ENCODE data around the gene SNX13. TPM values are rescaled to one million over a fixed set of nuclear protein-coding genes. Genes with fewer than 3 reads are reported as not detected.

SNX13 gene
- total and polyA plus RNA-seq, 2 experiments from 2014 or later, result 7.5 to 42.7 TPM

DNA sequence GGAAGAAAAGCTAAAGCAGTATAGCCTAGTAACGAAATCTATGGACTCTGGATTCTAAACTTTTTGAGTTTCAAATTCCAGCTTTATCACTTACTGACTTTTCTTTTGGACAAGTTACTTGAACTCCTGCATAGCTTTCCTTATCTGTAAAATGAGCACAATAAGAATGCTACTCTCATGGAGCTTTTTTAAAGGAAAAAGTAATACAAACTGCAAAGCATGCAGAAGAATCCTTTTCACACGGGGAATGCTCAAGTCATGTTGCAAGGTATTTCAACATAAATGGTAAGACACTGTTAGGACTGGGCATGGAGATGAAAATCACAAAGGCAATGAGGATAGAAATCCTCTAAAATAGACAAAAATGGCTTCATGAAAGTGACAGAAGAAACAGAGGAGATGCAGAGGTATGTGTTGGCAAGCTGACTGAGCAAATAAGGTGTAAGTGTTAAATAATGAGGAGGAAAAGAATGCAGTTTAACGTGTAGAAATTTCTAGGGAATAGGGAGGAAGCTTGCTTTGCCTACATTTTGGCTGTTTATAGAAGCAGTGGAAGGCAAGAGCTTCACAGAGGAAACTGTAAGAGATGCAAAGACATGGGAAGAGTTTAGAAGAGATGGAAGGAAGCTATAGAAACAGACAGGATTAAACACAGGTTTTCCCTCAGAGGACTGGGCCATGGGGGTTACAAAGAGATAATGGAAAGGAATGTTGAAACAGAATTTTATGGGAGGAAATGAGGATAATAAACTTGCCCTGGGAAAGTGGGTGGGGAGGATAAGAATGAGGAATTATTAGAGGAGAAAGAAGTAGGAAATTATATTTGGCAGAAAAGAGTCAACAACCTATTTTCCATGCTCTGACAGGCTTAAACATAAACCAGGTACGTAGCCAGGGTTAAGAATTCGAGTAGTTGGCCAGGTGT is 28.8 kb upstream of the SNX13 start:
- Histone ChIP-seq H3K79me2 (replicated peaks; ENCODE audit: insufficient read depth) (no peaks in the 10 kb centered on the region), H3K4me1 (ENCODE audit: insufficient read depth) (no peaks in the 10 kb centered on the region), H2AFZ (peak overlapping the region; percentile 82), H3K27me3 (ENCODE audit: insufficient read depth) (no peaks in the 10 kb centered on the region), H3K36me3 (ENCODE audit: insufficient read depth) (no peaks in the 10 kb centered on the region), H3K4me2 (no peak overlapping the region), H3K9me2 (ENCODE audit: insufficient read depth) (no peaks in the 10 kb centered on the region), H3K27ac (ENCODE audit: low read depth) (no peak overlapping the region), H4K20me1 (replicated peaks; ENCODE audit: insufficient read depth) (no peaks in the 10 kb centered on the region), H3K4me3 (no peak overlapping the region), H3F3A (replicated peaks; ENCODE audit: low read depth) (no peaks in the 10 kb centered on the region)
- DNase-seq (ENCODE audit: low spot score) (no peak), ATAC-seq (no peak)
- no peaks in the 10 kb centered on the region for H3K36me3 Mint-ChIP-seq (ENCODE audit: low read depth)
- H3K9me3 Mint-ChIP-seq, result no peaks in the 10 kb centered on the region
- H3K4me3 Mint-ChIP-seq, result no peak overlapping the region
- peaks cover 3% of the 10 kb centered on the region for H3K27me3 Mint-ChIP-seq (ENCODE audit: insufficient read depth, low read depth, poor library complexity)
- no peaks in the 10 kb centered on the region for H3K4me1 Mint-ChIP-seq
- H3K27ac Mint-ChIP-seq, result no peak overlapping the region
- TF ChIP-seq ZNF114 (CRISPR knock-in tag; IDR thresholded peaks at IDR 0.05) (no peak), ZNF462 (CRISPR knock-in tag; IDR thresholded peaks at IDR 0.05) (no peak), CREB1 (CRISPR knock-in tag; IDR thresholded peaks at IDR 0.05; ENCODE audit: low read depth) (no peak), NANOG (IDR thresholded peaks at IDR 0.05; ENCODE audit: borderline replicate concordance) (no peak), STAT1 (IDR thresholded peaks at IDR 0.05; ENCODE audit: unreplicated experiment) (no peak), JUNB (IDR thresholded peaks at IDR 0.05; ENCODE audit: unreplicated experiment) (no peak), ZNF331 (CRISPR knock-in tag; IDR thresholded peaks at IDR 0.05; ENCODE audit: low read depth) (no peak), POLR2AphosphoS5 (IDR thresholded peaks at IDR 0.05; ENCODE audit: low read depth) (no peak), CTCF (conservative IDR thresholded peaks at IDR 0.05; ENCODE audit: low read depth in 2 of 2) (no peak), EZH2 (IDR thresholded peaks at IDR 0.05; ENCODE audit: low read depth, unreplicated experiment) (no peak), EZH2phosphoT487 (IDR thresholded peaks at IDR 0.05; ENCODE audit: unreplicated experiment) (no peak)
- TF ChIP-seq, protein P1, sequence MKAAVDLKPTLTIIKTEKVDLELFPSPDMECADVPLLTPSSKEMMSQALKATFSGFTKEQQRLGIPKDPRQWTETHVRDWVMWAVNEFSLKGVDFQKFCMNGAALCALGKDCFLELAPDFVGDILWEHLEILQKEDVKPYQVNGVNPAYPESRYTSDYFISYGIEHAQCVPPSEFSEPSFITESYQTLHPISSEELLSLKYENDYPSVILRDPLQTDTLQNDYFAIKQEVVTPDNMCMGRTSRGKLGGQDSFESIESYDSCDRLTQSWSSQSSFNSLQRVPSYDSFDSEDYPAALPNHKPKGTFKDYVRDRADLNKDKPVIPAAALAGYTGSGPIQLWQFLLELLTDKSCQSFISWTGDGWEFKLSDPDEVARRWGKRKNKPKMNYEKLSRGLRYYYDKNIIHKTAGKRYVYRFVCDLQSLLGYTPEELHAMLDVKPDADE (IDR thresholded peaks at IDR 0.05), result no peak
- TF ChIP-seq, protein P2, sequence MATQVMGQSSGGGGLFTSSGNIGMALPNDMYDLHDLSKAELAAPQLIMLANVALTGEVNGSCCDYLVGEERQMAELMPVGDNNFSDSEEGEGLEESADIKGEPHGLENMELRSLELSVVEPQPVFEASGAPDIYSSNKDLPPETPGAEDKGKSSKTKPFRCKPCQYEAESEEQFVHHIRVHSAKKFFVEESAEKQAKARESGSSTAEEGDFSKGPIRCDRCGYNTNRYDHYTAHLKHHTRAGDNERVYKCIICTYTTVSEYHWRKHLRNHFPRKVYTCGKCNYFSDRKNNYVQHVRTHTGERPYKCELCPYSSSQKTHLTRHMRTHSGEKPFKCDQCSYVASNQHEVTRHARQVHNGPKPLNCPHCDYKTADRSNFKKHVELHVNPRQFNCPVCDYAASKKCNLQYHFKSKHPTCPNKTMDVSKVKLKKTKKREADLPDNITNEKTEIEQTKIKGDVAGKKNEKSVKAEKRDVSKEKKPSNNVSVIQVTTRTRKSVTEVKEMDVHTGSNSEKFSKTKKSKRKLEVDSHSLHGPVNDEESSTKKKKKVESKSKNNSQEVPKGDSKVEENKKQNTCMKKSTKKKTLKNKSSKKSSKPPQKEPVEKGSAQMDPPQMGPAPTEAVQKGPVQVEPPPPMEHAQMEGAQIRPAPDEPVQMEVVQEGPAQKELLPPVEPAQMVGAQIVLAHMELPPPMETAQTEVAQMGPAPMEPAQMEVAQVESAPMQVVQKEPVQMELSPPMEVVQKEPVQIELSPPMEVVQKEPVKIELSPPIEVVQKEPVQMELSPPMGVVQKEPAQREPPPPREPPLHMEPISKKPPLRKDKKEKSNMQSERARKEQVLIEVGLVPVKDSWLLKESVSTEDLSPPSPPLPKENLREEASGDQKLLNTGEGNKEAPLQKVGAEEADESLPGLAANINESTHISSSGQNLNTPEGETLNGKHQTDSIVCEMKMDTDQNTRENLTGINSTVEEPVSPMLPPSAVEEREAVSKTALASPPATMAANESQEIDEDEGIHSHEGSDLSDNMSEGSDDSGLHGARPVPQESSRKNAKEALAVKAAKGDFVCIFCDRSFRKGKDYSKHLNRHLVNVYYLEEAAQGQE (IDR thresholded peaks at IDR 0.05; ENCODE audit: unreplicated experiment), result no peak

All from GM23338 (cell line).